ENCODE data around the gene TREML4. TPM values are rescaled to one million over a fixed set of nuclear protein-coding genes. Genes with fewer than 3 reads are reported as not detected.

TREML4 gene
- total and polyA plus RNA-seq, 2 of the 4 experiments (the other 2 are of a cell fraction) = not detected

DNA sequence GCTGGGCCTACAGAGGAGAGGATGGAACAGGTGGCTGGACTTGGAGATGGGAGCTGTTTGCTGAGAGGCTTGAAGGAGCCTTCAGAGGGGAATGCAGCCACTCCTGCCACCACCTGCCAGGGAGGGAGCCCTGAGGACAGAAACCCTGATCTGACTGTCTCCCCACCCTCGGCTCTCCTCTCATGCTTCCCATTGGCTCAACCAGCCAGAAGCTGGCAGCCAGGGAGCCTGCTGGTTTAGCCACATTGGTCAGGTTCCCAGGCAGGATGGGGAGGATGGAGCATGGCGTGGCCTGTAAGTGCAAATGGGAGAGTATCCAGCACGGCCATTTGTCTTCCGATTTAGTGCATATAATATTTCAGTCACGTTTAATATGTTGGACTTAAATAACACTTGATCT is 45.6 kb downstream of the TREML4 start:
- Histone ChIP-seq H3K4ac (ENCODE audit: low read depth, low read length) (no peak overlapping the region), H3K4me1 (ENCODE audit: control insufficient read depth, insufficient read depth, low read length) (no peaks in the 10 kb centered on the region), H2AK5ac (ENCODE audit: low read depth, low read length) (no peak overlapping the region), H4K20me1 (ENCODE audit: insufficient read depth, low read length) (no peaks in the 10 kb centered on the region), H4K8ac (ENCODE audit: low read depth in 2 of 2, low read length in 2 of 2) (no peak overlapping the region), H3K4me2 (ENCODE audit: low read depth, low read length) (no peak overlapping the region), H3K23ac (ENCODE audit: low read depth, low read length) (no peak overlapping the region), H4K5ac (ENCODE audit: low read depth, low read length) (no peak overlapping the region), H3K27me3 (ENCODE audit: control insufficient read depth, insufficient read depth, low read length) (peaks cover 14% of the 10 kb centered on the region), H2AK9ac (replicated peaks; ENCODE audit: low read depth, low read length, poor library complexity) (no peak overlapping the region), H3K36me3 (ENCODE audit: control insufficient read depth, insufficient read depth, low read length) (no peaks in the 10 kb centered on the region), H2BK120ac (ENCODE audit: low read depth, low read length) (no peak overlapping the region), H4K91ac (ENCODE audit: insufficient read depth, low read depth, low read length) (no peak overlapping the region), H3K18ac (ENCODE audit: low read depth, low read length) (no peak overlapping the region), H3K4me3 (ENCODE audit: insufficient read depth, low read depth, low read length) (no peak overlapping the region), H3K79me1 (ENCODE audit: low read depth in 1 of 2, low read length in 2 of 2) (no peaks in the 10 kb centered on the region), H3K9me3 (ENCODE audit: control insufficient read depth, insufficient read depth, low read length) (no peaks in the 10 kb centered on the region), H3K56ac (ENCODE audit: extremely low read depth, insufficient read depth, low read length) (no peak overlapping the region), H3K9me1 (ENCODE audit: insufficient read depth, low read length) (no peaks in the 10 kb centered on the region), H2BK15ac (ENCODE audit: low read depth, low read length) (no peak overlapping the region), H3K27ac (ENCODE audit: insufficient read depth, low read length) (no peak overlapping the region), H2BK5ac (ENCODE audit: low read depth, low read length, poor library complexity, severe bottlenecking) (no peak overlapping the region), H2AFZ (replicated peaks; ENCODE audit: low read length, poor library complexity) (no peak overlapping the region), H2BK20ac (ENCODE audit: low read depth, low read length) (no peak overlapping the region), H3K9ac (ENCODE audit: low read depth, low read length) (no peak overlapping the region), H3K14ac (replicated peaks; ENCODE audit: low read depth, low read length) (no peak overlapping the region)
- BruUV-seq (replicated peaks) = no TSS peak
- POLR2A ChIA-PET (ENCODE audit: unreplicated experiment) = no interaction called here
- intact Hi-C loops (cut with micrococcal nuclease) = no loop called here
- DNase-seq = no peak
- no peak for TF ChIP-seq SMC3 (IDR thresholded peaks at IDR 0.05; ENCODE audit: low read depth, low read length)
- no peak for TF ChIP-seq CHD1 (IDR thresholded peaks at IDR 0.05; ENCODE audit: low read depth, low read length)
- no peak for TF ChIP-seq CEBPB (IDR thresholded peaks at IDR 0.05; ENCODE audit: low read depth, low read length)
- TF ChIP-seq NFE2L2 (IDR thresholded peaks at IDR 0.05; ENCODE audit: low read depth, low read length) = no peak
- no peak for TF ChIP-seq MXI1 (IDR thresholded peaks at IDR 0.05; ENCODE audit: borderline replicate concordance, low read depth, low read length)
- TF ChIP-seq, protein P1, sequence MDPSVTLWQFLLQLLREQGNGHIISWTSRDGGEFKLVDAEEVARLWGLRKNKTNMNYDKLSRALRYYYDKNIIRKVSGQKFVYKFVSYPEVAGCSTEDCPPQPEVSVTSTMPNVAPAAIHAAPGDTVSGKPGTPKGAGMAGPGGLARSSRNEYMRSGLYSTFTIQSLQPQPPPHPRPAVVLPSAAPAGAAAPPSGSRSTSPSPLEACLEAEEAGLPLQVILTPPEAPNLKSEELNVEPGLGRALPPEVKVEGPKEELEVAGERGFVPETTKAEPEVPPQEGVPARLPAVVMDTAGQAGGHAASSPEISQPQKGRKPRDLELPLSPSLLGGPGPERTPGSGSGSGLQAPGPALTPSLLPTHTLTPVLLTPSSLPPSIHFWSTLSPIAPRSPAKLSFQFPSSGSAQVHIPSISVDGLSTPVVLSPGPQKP (IDR thresholded peaks at IDR 0.05; ENCODE audit: borderline replicate concordance, low read depth, low read length) = no peak
- no peak for TF ChIP-seq RAD21 (IDR thresholded peaks at IDR 0.05; ENCODE audit: low read length)
- TF ChIP-seq MAZ (IDR thresholded peaks at IDR 0.05; ENCODE audit: borderline replicate concordance, low read depth, low read length) = no peak
- no peak for TF ChIP-seq RCOR1 (IDR thresholded peaks at IDR 0.05; ENCODE audit: insufficient replicate concordance, low read length)
- no peak for TF ChIP-seq FOS (IDR thresholded peaks at IDR 0.05; ENCODE audit: low read depth, low read length)
- no peak for TF ChIP-seq RFX5 (IDR thresholded peaks at IDR 0.05; ENCODE audit: low read depth, low read length)
- no peak for TF ChIP-seq POLR2A (IDR thresholded peaks at IDR 0.05; ENCODE audit: low read depth, low read length)
- TF ChIP-seq BHLHE40 (IDR thresholded peaks at IDR 0.05; ENCODE audit: low read depth, low read length) = no peak
- TF ChIP-seq, protein P2, sequence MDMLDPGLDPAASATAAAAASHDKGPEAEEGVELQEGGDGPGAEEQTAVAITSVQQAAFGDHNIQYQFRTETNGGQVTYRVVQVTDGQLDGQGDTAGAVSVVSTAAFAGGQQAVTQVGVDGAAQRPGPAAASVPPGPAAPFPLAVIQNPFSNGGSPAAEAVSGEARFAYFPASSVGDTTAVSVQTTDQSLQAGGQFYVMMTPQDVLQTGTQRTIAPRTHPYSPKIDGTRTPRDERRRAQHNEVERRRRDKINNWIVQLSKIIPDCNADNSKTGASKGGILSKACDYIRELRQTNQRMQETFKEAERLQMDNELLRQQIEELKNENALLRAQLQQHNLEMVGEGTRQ (IDR thresholded peaks at IDR 0.05; ENCODE audit: low read depth, low read length) = no peak
- TF ChIP-seq MAFK (IDR thresholded peaks at IDR 0.05; ENCODE audit: low read depth, low read length) = no peak
- TF ChIP-seq, protein P3, sequence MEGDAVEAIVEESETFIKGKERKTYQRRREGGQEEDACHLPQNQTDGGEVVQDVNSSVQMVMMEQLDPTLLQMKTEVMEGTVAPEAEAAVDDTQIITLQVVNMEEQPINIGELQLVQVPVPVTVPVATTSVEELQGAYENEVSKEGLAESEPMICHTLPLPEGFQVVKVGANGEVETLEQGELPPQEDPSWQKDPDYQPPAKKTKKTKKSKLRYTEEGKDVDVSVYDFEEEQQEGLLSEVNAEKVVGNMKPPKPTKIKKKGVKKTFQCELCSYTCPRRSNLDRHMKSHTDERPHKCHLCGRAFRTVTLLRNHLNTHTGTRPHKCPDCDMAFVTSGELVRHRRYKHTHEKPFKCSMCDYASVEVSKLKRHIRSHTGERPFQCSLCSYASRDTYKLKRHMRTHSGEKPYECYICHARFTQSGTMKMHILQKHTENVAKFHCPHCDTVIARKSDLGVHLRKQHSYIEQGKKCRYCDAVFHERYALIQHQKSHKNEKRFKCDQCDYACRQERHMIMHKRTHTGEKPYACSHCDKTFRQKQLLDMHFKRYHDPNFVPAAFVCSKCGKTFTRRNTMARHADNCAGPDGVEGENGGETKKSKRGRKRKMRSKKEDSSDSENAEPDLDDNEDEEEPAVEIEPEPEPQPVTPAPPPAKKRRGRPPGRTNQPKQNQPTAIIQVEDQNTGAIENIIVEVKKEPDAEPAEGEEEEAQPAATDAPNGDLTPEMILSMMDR (conservative IDR thresholded peaks at IDR 0.05; ENCODE audit: low read depth, low read length) = no peak
- no peak for ATAC-seq (ENCODE audit: low read depth)
- CTCF ChIA-PET = no interaction called here
- no CpG with 5 or more reads among the region's 5 CpGs for whole genome bisulfite sequencing, 2 experiments (ENCODE audit: extremely low coverage in 2 of 2, insufficient read length in 1 of 2)
- in situ Hi-C loops (cut with MboI; ENCODE audit: low sequenced_read_pairs) = no loop called here
- dilution Hi-C loops (cut with HindIII; ENCODE audit: low sequenced_read_pairs, unreplicated experiment) = no loop called here
